Measurements from ENCODE around the gene YBX1.

YBX1 gene

DNA sequence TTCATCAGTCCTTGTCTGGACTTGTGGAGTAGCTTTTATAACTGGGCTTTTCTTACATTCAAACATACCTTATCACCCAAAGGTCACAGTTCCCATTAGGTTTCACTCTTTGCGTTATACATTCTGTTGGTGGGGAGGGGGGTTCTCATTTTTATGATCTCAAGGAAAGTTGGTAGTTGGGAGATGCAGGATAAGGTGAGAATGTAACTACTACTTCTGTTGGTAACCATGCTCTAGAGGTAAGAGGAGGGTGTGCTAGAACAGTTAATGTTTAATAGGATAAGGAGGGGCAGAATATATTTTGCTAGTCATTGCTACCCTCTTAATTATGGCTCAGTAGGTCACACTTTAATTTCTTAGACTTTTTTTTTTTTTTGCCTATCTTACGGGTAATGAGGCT, 10.7 kb downstream of the YBX1 start:
- TF ChIP-seq POLR2AphosphoS5 (IDR thresholded peaks at IDR 0.05; ENCODE audit: low read depth, low read length), result no peak
- TF ChIP-seq SIN3A (IDR thresholded peaks at IDR 0.05; ENCODE audit: borderline replicate concordance, insufficient read depth, low read length), result no peak
- TF ChIP-seq, protein P1, sequence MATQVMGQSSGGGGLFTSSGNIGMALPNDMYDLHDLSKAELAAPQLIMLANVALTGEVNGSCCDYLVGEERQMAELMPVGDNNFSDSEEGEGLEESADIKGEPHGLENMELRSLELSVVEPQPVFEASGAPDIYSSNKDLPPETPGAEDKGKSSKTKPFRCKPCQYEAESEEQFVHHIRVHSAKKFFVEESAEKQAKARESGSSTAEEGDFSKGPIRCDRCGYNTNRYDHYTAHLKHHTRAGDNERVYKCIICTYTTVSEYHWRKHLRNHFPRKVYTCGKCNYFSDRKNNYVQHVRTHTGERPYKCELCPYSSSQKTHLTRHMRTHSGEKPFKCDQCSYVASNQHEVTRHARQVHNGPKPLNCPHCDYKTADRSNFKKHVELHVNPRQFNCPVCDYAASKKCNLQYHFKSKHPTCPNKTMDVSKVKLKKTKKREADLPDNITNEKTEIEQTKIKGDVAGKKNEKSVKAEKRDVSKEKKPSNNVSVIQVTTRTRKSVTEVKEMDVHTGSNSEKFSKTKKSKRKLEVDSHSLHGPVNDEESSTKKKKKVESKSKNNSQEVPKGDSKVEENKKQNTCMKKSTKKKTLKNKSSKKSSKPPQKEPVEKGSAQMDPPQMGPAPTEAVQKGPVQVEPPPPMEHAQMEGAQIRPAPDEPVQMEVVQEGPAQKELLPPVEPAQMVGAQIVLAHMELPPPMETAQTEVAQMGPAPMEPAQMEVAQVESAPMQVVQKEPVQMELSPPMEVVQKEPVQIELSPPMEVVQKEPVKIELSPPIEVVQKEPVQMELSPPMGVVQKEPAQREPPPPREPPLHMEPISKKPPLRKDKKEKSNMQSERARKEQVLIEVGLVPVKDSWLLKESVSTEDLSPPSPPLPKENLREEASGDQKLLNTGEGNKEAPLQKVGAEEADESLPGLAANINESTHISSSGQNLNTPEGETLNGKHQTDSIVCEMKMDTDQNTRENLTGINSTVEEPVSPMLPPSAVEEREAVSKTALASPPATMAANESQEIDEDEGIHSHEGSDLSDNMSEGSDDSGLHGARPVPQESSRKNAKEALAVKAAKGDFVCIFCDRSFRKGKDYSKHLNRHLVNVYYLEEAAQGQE (IDR thresholded peaks at IDR 0.05; ENCODE audit: insufficient read depth in 1 of 2, low read depth in 2 of 2, low read length in 2 of 2), result no peak
- TF ChIP-seq FOXP2 (optimal IDR thresholded peaks at IDR 0.05; ENCODE audit: borderline replicate concordance, extremely low read depth, extremely low read length, insufficient read depth), result no peak
- no peak for TF ChIP-seq TAF1 (IDR thresholded peaks at IDR 0.05; ENCODE audit: borderline replicate concordance, insufficient read depth, low read length)

DNA sequence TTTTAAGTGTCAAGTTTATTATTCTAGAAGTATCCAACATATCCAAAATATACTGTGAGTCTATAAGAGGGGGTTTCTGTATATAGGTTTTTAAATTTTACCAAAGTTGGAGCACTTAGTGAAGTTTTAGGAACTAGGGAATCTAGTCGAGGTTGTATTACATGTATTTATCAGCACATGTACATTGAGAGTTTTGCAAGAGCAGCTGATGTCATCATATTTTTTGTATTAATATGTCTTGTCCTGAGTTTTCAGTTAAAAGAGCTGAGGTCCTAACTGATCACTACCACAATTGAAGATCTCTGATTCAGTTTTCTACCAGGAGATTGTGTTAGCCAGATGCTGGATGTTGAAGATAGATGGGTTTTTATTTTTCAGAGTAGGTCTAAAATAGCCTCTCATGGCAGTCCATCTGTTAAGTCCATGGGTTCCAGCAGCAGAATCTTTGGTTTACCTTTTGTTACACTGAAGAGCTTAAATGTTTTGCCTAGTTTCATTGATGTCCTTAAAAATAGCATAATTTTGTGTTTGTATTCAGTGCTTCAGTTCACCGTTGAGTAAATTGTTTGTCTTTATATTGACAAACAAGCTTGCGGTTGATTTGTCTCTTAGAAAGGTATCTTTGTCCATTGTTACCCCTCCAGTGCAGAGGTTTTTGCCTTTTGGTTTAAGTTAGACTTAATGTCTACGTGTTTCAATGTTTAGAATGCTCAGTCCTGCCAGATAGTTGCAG, 16.0 kb downstream of the YBX1 start:
- TF ChIP-seq TAF1 (IDR thresholded peaks at IDR 0.05; ENCODE audit: borderline replicate concordance, insufficient read depth, low read length) (no peak), FOXP2 (optimal IDR thresholded peaks at IDR 0.05; ENCODE audit: borderline replicate concordance, extremely low read depth, extremely low read length, insufficient read depth) (no peak), SIN3A (IDR thresholded peaks at IDR 0.05; ENCODE audit: borderline replicate concordance, insufficient read depth, low read length) (no peak), POLR2AphosphoS5 (IDR thresholded peaks at IDR 0.05; ENCODE audit: low read depth, low read length) (no peak)
- TF ChIP-seq, protein P1 (IDR thresholded peaks at IDR 0.05; ENCODE audit: insufficient read depth in 1 of 2, low read depth in 2 of 2, low read length in 2 of 2), result no peak

DNA sequence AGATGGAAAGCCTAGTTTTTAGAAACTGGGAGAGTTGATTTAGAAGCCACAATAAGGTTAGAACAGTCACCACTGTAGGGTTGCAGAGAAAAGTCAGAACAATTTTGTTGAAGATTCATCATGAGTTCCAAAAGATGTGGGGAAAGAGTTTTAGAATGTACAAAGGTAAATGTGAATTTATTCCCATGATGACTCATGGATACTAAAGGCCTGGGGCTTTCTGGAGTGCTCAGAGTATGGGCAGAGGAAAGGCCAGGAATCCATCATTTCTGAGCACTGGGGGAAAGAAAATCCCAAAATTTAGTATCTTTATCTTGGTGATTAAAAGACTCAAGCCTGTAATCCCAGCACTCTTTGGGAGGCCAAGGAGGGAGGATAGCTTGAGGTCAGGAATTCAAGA, 17.8 kb downstream of the YBX1 start:
- TF ChIP-seq, protein P1 (IDR thresholded peaks at IDR 0.05; ENCODE audit: insufficient read depth in 1 of 2, low read depth in 2 of 2, low read length in 2 of 2), result no peak
- TF ChIP-seq TAF1 (IDR thresholded peaks at IDR 0.05; ENCODE audit: borderline replicate concordance, insufficient read depth, low read length) (no peak), SIN3A (IDR thresholded peaks at IDR 0.05; ENCODE audit: borderline replicate concordance, insufficient read depth, low read length) (no peak)

DNA sequence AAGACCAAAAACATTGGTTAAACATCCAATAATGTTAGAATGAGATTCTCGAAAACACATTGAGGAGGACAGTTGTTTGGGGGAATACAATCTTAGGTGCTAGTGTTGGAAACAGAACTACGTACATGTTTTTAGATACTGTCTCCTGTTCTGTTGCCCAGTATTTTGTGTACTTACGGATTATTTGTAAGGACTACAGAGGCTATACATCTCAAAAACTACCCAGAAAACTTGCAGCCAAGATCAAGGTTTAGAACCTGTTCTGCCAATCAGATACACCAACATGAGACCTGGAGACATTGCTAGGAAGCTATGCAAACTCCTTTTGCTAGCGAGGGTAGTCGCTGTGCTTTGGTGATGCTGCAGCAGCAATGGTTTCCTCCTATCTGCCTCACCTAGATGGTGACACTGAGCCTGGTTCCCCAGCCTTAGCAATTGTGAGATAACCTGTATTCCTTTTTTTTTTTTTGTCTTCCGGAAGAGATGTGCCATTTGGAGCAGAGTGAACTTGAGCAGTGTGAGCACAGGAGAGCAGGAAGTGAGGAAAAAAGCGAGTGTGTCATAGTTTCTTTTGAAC, 21.8 kb downstream of the YBX1 start:
- no peak for TF ChIP-seq TAF1 (IDR thresholded peaks at IDR 0.05; ENCODE audit: borderline replicate concordance, insufficient read depth, low read length)
- TF ChIP-seq, protein P1 (IDR thresholded peaks at IDR 0.05; ENCODE audit: insufficient read depth in 1 of 2, low read depth in 2 of 2, low read length in 2 of 2), result no peak
- no peak for TF ChIP-seq POLR2AphosphoS5 (IDR thresholded peaks at IDR 0.05; ENCODE audit: low read depth, low read length)
- no peak for TF ChIP-seq FOXP2 (optimal IDR thresholded peaks at IDR 0.05; ENCODE audit: borderline replicate concordance, extremely low read depth, extremely low read length, insufficient read depth)
- TF ChIP-seq SIN3A (IDR thresholded peaks at IDR 0.05; ENCODE audit: borderline replicate concordance, insufficient read depth, low read length), result no peak
